Measurements from ENCODE around the gene CDC25C.

The CDC25C gene

GRCh38 chr5:138289296-138289695 lies 42.3 kb downstream of the CDC25C start:
- Histone ChIP-seq H2BK12ac (ENCODE audit: low read length) (no peak overlapping the region), H2AK5ac (ENCODE audit: low read depth, low read length) (no peak overlapping the region), H3K23ac (ENCODE audit: low read depth, low read length, poor library complexity) (no peak overlapping the region), H3K4ac (ENCODE audit: low read length) (no peak overlapping the region), H3K18ac (ENCODE audit: low read length) (no peak overlapping the region), H3K4me2 (ENCODE audit: insufficient read depth, low read length, poor library complexity, severe bottlenecking) (no peak overlapping the region), H3K4me3 (ENCODE audit: low read length in 2 of 2) (no peak overlapping the region), H2BK120ac (ENCODE audit: low read depth, low read length) (no peak overlapping the region), H3K27ac (replicated peaks; ENCODE audit: low read length) (no peak overlapping the region), H3K9me3 (replicated peaks in 1 of 2; ENCODE audit: control insufficient read depth in 2 of 2, insufficient read depth in 1 of 2, low read depth in 1 of 2, low read length in 2 of 2) (no peaks in the 10 kb centered on the region), H4K91ac (ENCODE audit: low read depth, low read length, poor library complexity) (no peak overlapping the region), H3K27me3 (ENCODE audit: control insufficient read depth in 3 of 3, insufficient read depth in 3 of 3, low read depth in 1 of 3, low read length in 3 of 3) (no peaks in the 10 kb centered on the region), H3K14ac (ENCODE audit: low read length) (no peak overlapping the region), H2BK15ac (ENCODE audit: low read length) (no peak overlapping the region), H3K4me1 (ENCODE audit: control insufficient read depth in 2 of 2, insufficient read depth in 1 of 2, low read depth in 1 of 2, low read length in 2 of 2) (no peaks in the 10 kb centered on the region), H3K36me3 (replicated peaks in 1 of 2; ENCODE audit: control insufficient read depth in 2 of 2, insufficient read depth in 2 of 2, low read length in 2 of 2) (peaks cover 19 to 90% of the 10 kb centered on the region in 2 donors), H2AFZ (ENCODE audit: low read length) (no peak overlapping the region), H3K79me1 (ENCODE audit: low read depth, low read length) (no peaks in the 10 kb centered on the region), H2BK5ac (ENCODE audit: low read length) (no peak overlapping the region), H4K8ac (ENCODE audit: low read depth, low read length) (no peak overlapping the region), H3K9ac (ENCODE audit: low read depth, low read length, poor library complexity) (no peak overlapping the region)
- no peak for DNase-seq (ENCODE audit: low spot score)
- WGBS, 2 donors (ENCODE audit: extremely low coverage in 2 of 2, insufficient read length in 2 of 2, insufficient replicate concordance in 1 of 2): no CpG with 5 or more reads among the region's 3 CpGs

- H4K91ac ChIP-seq (ENCODE audit: low read depth, low read length, poor library complexity): no peak overlapping the region
- H3K9me3 ChIP-seq (replicated peaks in 1 of 2; ENCODE audit: control insufficient read depth in 2 of 2, insufficient read depth in 1 of 2, low read depth in 1 of 2, low read length in 2 of 2): no peaks in the 10 kb centered on the region
- H2BK5ac ChIP-seq (ENCODE audit: low read length): no peak overlapping the region
- H2AFZ ChIP-seq (ENCODE audit: low read length): no peak overlapping the region
- H3K27me3 ChIP-seq (ENCODE audit: control insufficient read depth in 3 of 3, insufficient read depth in 3 of 3, low read depth in 1 of 3, low read length in 3 of 3): no peaks in the 10 kb centered on the region
- no peaks in the 10 kb centered on the region for H3K4me1 ChIP-seq (ENCODE audit: control insufficient read depth in 2 of 2, insufficient read depth in 1 of 2, low read depth in 1 of 2, low read length in 2 of 2)
- no peak overlapping the region for H3K4me2 ChIP-seq (ENCODE audit: insufficient read depth, low read length, poor library complexity, severe bottlenecking)
- no peak overlapping the region for H3K18ac ChIP-seq (ENCODE audit: low read length)
- no peak overlapping the region for H2BK15ac ChIP-seq (ENCODE audit: low read length)
- no peak overlapping the region for H3K9ac ChIP-seq (ENCODE audit: low read depth, low read length, poor library complexity)
- H2AK5ac ChIP-seq (ENCODE audit: low read depth, low read length): no peak overlapping the region
- H3K79me1 ChIP-seq (ENCODE audit: low read depth, low read length): no peaks in the 10 kb centered on the region
- H3K27ac ChIP-seq (replicated peaks; ENCODE audit: low read length): no peak overlapping the region
- no peak overlapping the region for H3K14ac ChIP-seq (ENCODE audit: low read length)
- no peak overlapping the region for H3K4ac ChIP-seq (ENCODE audit: low read length)
- no peak for DNase-seq (ENCODE audit: low spot score)
- no peak overlapping the region for H2BK12ac ChIP-seq (ENCODE audit: low read length)
- WGBS, 2 donors (ENCODE audit: extremely low coverage in 2 of 2, insufficient read length in 2 of 2, insufficient replicate concordance in 1 of 2): no CpG with 5 or more reads among the region's 1 CpG
- no peak overlapping the region for H4K8ac ChIP-seq (ENCODE audit: low read depth, low read length)
- H2BK120ac ChIP-seq (ENCODE audit: low read depth, low read length): no peak overlapping the region
- peaks cover 20 to 90% of the 10 kb centered on the region in 2 donors for H3K36me3 ChIP-seq (replicated peaks in 1 of 2; ENCODE audit: control insufficient read depth in 2 of 2, insufficient read depth in 2 of 2, low read length in 2 of 2)
- H3K4me3 ChIP-seq (ENCODE audit: low read length in 2 of 2): no peak overlapping the region
- H3K23ac ChIP-seq (ENCODE audit: low read depth, low read length, poor library complexity): no peak overlapping the region
These were observed 44.4 kb downstream of the CDC25C start for GRCh38 chr5:138287246-138287645.

GRCh38 chr5:138282920-138283742 lies 48.5 kb downstream of the CDC25C start:
- no peak overlapping the region for H4K91ac ChIP-seq (ENCODE audit: low read depth, low read length, poor library complexity)
- no peaks in the 10 kb centered on the region for H3K79me1 ChIP-seq (ENCODE audit: low read depth, low read length)
- no peak overlapping the region for H3K4me3 ChIP-seq (ENCODE audit: low read length in 2 of 2)
- no peaks in the 10 kb centered on the region for H3K4me1 ChIP-seq (ENCODE audit: control insufficient read depth in 2 of 2, insufficient read depth in 1 of 2, low read depth in 1 of 2, low read length in 2 of 2)
- H2BK120ac ChIP-seq (ENCODE audit: low read depth, low read length): no peak overlapping the region
- no peak overlapping the region for H3K4ac ChIP-seq (ENCODE audit: low read length)
- H2BK5ac ChIP-seq (ENCODE audit: low read length): no peak overlapping the region
- peak; percentile 51 for DNase-seq (ENCODE audit: low spot score)
- H4K8ac ChIP-seq (ENCODE audit: low read depth, low read length): no peak overlapping the region
- no CpG with 5 or more reads among the region's 7 CpGs for WGBS, 2 donors (ENCODE audit: extremely low coverage in 2 of 2, insufficient read length in 2 of 2, insufficient replicate concordance in 1 of 2)
- H3K18ac ChIP-seq (ENCODE audit: low read length): no peak overlapping the region
- no peaks in the 10 kb centered on the region for H3K9me3 ChIP-seq (replicated peaks in 1 of 2; ENCODE audit: control insufficient read depth in 2 of 2, insufficient read depth in 1 of 2, low read depth in 1 of 2, low read length in 2 of 2)
- H3K14ac ChIP-seq (ENCODE audit: low read length): no peak overlapping the region
- H3K27ac ChIP-seq (replicated peaks; ENCODE audit: low read length): no peak overlapping the region
- H3K27me3 ChIP-seq (ENCODE audit: control insufficient read depth in 3 of 3, insufficient read depth in 3 of 3, low read depth in 1 of 3, low read length in 3 of 3): no peaks in the 10 kb centered on the region
- H2BK12ac ChIP-seq (ENCODE audit: low read length): no peak overlapping the region
- H3K9ac ChIP-seq (ENCODE audit: low read depth, low read length, poor library complexity): no peak overlapping the region
- no peak overlapping the region for H2AK5ac ChIP-seq (ENCODE audit: low read depth, low read length)
- H2AFZ ChIP-seq (ENCODE audit: low read length): no peak overlapping the region
- H2BK15ac ChIP-seq (ENCODE audit: low read length): no peak overlapping the region
- H3K23ac ChIP-seq (ENCODE audit: low read depth, low read length, poor library complexity): no peak overlapping the region
- peaks cover 18 to 51% of the 10 kb centered on the region in 2 donors for H3K36me3 ChIP-seq (replicated peaks in 1 of 2; ENCODE audit: control insufficient read depth in 2 of 2, insufficient read depth in 2 of 2, low read length in 2 of 2)
- no peak overlapping the region for H3K4me2 ChIP-seq (ENCODE audit: insufficient read depth, low read length, poor library complexity, severe bottlenecking)

GRCh38 chr5:138280915-138281314 lies 50.7 kb downstream of the CDC25C start:
- no peak overlapping the region for H2BK120ac ChIP-seq (ENCODE audit: low read depth, low read length)
- H3K9ac ChIP-seq (ENCODE audit: low read depth, low read length, poor library complexity): no peak overlapping the region
- H3K79me1 ChIP-seq (ENCODE audit: low read depth, low read length): no peaks in the 10 kb centered on the region
- peaks cover 11 to 30% of the 10 kb centered on the region in 2 donors for H3K36me3 ChIP-seq (replicated peaks in 1 of 2; ENCODE audit: control insufficient read depth in 2 of 2, insufficient read depth in 2 of 2, low read length in 2 of 2)
- H2BK15ac ChIP-seq (ENCODE audit: low read length): no peak overlapping the region
- no peak overlapping the region for H3K4ac ChIP-seq (ENCODE audit: low read length)
- H3K23ac ChIP-seq (ENCODE audit: low read depth, low read length, poor library complexity): no peak overlapping the region
- H2AK5ac ChIP-seq (ENCODE audit: low read depth, low read length): no peak overlapping the region
- H2BK5ac ChIP-seq (ENCODE audit: low read length): no peak overlapping the region
- no peaks in the 10 kb centered on the region for H3K4me1 ChIP-seq (ENCODE audit: control insufficient read depth in 2 of 2, insufficient read depth in 1 of 2, low read depth in 1 of 2, low read length in 2 of 2)
- peaks cover 0 to 2% of the 10 kb centered on the region in 2 donors for H3K9me3 ChIP-seq (replicated peaks in 1 of 2; ENCODE audit: control insufficient read depth in 2 of 2, insufficient read depth in 1 of 2, low read depth in 1 of 2, low read length in 2 of 2)
- H3K14ac ChIP-seq (ENCODE audit: low read length): no peak overlapping the region
- H2BK12ac ChIP-seq (ENCODE audit: low read length): no peak overlapping the region
- H3K27ac ChIP-seq (replicated peaks; ENCODE audit: low read length): no peak overlapping the region
- H3K27me3 ChIP-seq (ENCODE audit: control insufficient read depth in 3 of 3, insufficient read depth in 3 of 3, low read depth in 1 of 3, low read length in 3 of 3): peaks cover 0 to 10% (median 3%) of the 10 kb centered on the region in 3 experiments
- DNase-seq (ENCODE audit: low spot score): no peak
- no peak overlapping the region for H3K4me2 ChIP-seq (ENCODE audit: insufficient read depth, low read length, poor library complexity, severe bottlenecking)
- H4K91ac ChIP-seq (ENCODE audit: low read depth, low read length, poor library complexity): no peak overlapping the region
- no peak overlapping the region for H4K8ac ChIP-seq (ENCODE audit: low read depth, low read length)
- no peak overlapping the region for H2AFZ ChIP-seq (ENCODE audit: low read length)
- no peak overlapping the region for H3K4me3 ChIP-seq (ENCODE audit: low read length in 2 of 2)
- H3K18ac ChIP-seq (ENCODE audit: low read length): no peak overlapping the region

Measured in neuronal stem cell (in vitro differentiated cells).